Activated B cell treated with CpG ODN at 0.5 μM for 24 hours (primary cell): ENCODE measurements around the gene PTPRT. TPM values are rescaled to one million over a fixed set of nuclear protein-coding genes. Genes with fewer than 3 reads are reported as not detected.

Experiments
- ATAC-seq: fragments of 200-7000 bp; cut with Tn5 transposase; one replicate; pipeline ENCODE4 v1.10.0; 2021; ENCODE audit warnings: low read depth, mild to moderate bottlenecking, moderate library complexity
- CTCF ChIA-PET: fragments of 350-600 bp; sonication (Branson Sonifier 250); formaldehyde crosslinking; loops from one replicate; lab custom pipeline; 2021; ENCODE audit warnings: antibody characterized with exemption; lab: Charles Lee
- POLR2A ChIA-PET: fragments of 350-600 bp; sonication (Branson Sonifier 250); formaldehyde crosslinking; loops from one replicate; lab custom pipeline; 2021; ENCODE audit warnings: antibody characterized with exemption; lab: Charles Lee
- DNase-seq: peaks from one replicate; pipeline ENCODE4 v3.0.0; 2022
- H3K27ac Mint-ChIP-seq: one replicate; pipeline ENCODE4 v1.8.0; 2020; ENCODE audit warnings: mixed read lengths
- H3K27me3 Mint-ChIP-seq: one replicate; pipeline ENCODE4 v1.8.0; 2021; ENCODE audit warnings: mixed read lengths
- H3K36me3 Mint-ChIP-seq: one replicate; pipeline ENCODE4 v1.8.0; 2021; ENCODE audit warnings: low read depth, mixed read lengths
- H3K4me1 Mint-ChIP-seq: one replicate; pipeline ENCODE4 v1.8.0; 2021; ENCODE audit warnings: mixed read lengths
- H3K4me3 Mint-ChIP-seq: one replicate; pipeline ENCODE4 v1.8.0; 2020; ENCODE audit warnings: mild to moderate bottlenecking, mixed read lengths
- H3K9me3 Mint-ChIP-seq: one replicate; pipeline ENCODE4 v1.8.0; 2020; ENCODE audit warnings: mixed read lengths
- CTCF ChIP-seq: fragments of 200-600 bp; IDR thresholded peaks from one replicate; pipeline ENCODE4 v1.8.0; 2022; ENCODE audit warnings: antibody characterized with exemption, mild to moderate bottlenecking
- intact Hi-C: fragments of 100-400 bp; cut with micrococcal nuclease; formaldehyde crosslinking; loops from one replicate; pipeline ENCODE4 v1.15.1; 2024
- total RNA-seq: library from RNA; stranded (reverse); gene quantifications from 2 replicates; pipeline ENCODE4 v1.2.3, GENCODE V29; 2022

PTPRT gene
- total RNA-seq, 1 donor from 2014 or later: not detected

- POLR2A ChIA-PET: no interaction called here
Measured at GRCh38 chr20:42432496-42433334, 757.0 kb downstream of the PTPRT start.

GRCh38 chr20:42430598-42430997, 759.1 kb downstream of the PTPRT start:
- intact Hi-C loops: no loop called here
- Mint-ChIP-seq H3K27me3 (no peaks in the 10 kb centered on the region), H3K4me3 (no peak overlapping the region), H3K9me3 (peaks cover 3% of the 10 kb centered on the region), H3K27ac (no peak overlapping the region), H3K4me1 (no peaks in the 10 kb centered on the region), H3K36me3 (no peaks in the 10 kb centered on the region)
- ATAC-seq (no peak), DNase-seq (no peak)
- ChIA-PET CTCF (no interaction called here), POLR2A (no interaction called here)
- no peak for TF ChIP-seq CTCF

More at GRCh38 chr20:42432496-42433334, 757.0 kb downstream of the PTPRT start:
- no peak for TF ChIP-seq CTCF
- ATAC-seq (no peak), DNase-seq (no peak)
- CTCF ChIA-PET: no interaction called here
- intact Hi-C loops: no loop called here
- Mint-ChIP-seq H3K4me1 (no peaks in the 10 kb centered on the region), H3K9me3 (peaks cover 2% of the 10 kb centered on the region), H3K27ac (no peak overlapping the region), H3K36me3 (no peaks in the 10 kb centered on the region), H3K4me3 (no peak overlapping the region), H3K27me3 (no peaks in the 10 kb centered on the region)

GRCh38 chr20:42429761-42430458, 759.8 kb downstream of the PTPRT start:
- Mint-ChIP-seq H3K4me1 (no peaks in the 10 kb centered on the region), H3K27ac (no peak overlapping the region), H3K36me3 (no peaks in the 10 kb centered on the region), H3K4me3 (no peak overlapping the region), H3K27me3 (no peaks in the 10 kb centered on the region), H3K9me3 (peaks cover 3% of the 10 kb centered on the region)
- ATAC-seq (no peak), DNase-seq (no peak)
- ChIA-PET POLR2A (no interaction called here), CTCF (no interaction called here)
- intact Hi-C loops: no loop called here
- no peak for TF ChIP-seq CTCF

DNA sequence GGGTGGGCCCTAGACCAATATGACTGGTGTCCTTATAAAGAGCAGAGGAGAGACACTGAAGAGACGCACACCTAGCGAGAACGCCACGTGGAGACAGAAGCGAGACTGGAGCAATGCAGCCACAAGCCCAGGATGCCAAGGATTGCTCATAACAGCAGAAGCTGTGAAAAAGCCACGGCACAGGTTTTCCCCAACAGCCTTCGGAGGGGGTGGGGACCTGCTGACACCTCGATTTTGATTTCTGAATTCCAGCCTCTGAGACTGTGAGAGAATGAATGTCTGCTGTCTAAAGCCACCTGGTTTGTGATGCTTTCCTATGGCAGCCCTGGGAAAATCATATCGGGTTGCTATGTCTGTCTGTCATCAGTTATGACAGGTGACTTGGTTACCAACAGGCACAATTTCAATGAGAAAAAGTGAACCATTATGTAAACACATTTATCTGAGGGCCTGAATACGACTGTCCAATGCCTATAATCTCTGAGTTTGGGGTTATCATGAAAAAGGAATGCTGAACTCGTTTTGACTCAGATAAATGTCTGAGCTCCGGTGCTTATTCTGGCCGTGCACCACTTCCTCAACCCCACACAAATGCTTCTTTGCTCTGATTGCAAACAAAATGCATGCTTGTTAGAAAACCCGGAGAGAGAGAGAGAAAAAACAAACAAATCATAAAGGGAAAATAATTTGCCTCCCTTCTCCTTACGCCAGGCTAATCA, 769.7 kb downstream of the PTPRT start:
- H3K27ac Mint-ChIP-seq: no peak overlapping the region
- ATAC-seq (no peak), DNase-seq (no peak)
- no peaks in the 10 kb centered on the region for H3K9me3 Mint-ChIP-seq
- H3K4me3 Mint-ChIP-seq: no peak overlapping the region
- ChIA-PET CTCF (no interaction called here), POLR2A (no interaction called here)
- H3K36me3 Mint-ChIP-seq: no peaks in the 10 kb centered on the region
- H3K27me3 Mint-ChIP-seq: no peaks in the 10 kb centered on the region
- H3K4me1 Mint-ChIP-seq: no peaks in the 10 kb centered on the region
- intact Hi-C loops: no loop called here
- TF ChIP-seq CTCF: no peak

DNA sequence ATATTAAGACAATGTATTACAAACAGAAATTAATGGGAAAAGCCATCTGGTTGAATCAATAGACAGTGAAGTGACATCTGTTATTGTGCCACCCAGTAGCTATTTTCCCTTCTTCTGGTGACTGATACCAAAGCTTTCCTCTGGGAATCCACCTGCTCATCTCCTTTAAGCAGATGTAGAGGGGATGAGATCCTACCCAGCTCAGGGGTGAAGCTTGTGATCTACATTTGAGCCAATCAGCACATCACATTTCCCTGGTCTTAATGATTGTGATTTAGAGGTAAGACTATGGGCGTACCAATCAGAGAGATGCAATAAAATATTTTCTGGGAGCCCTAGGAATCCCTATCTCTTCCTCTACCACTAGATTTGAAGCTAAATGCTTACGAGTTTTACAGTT, 782.9 kb downstream of the PTPRT start:
- H3K4me3 Mint-ChIP-seq: no peak overlapping the region
- H3K4me1 Mint-ChIP-seq: no peaks in the 10 kb centered on the region
- H3K27me3 Mint-ChIP-seq: no peaks in the 10 kb centered on the region
- H3K36me3 Mint-ChIP-seq: no peaks in the 10 kb centered on the region
- no peak for TF ChIP-seq CTCF
- ATAC-seq (no peak), DNase-seq (no peak)
- peaks cover under 1% of the 10 kb centered on the region for H3K9me3 Mint-ChIP-seq
- CTCF ChIA-PET: no interaction called here
- intact Hi-C loops: no loop called here
- POLR2A ChIA-PET: no interaction called here
- no peak overlapping the region for H3K27ac Mint-ChIP-seq
